ENCODE results near the gene NINJ2.

The NINJ2 gene

GRCh38 chr12:685388-685787 is 22.1 kb upstream of the NINJ2 start:
- peak; percentile 66 for DNase-seq (ENCODE audit: extremely low spot score)
- TF ChIP-seq CTCF (IDR thresholded peaks at IDR 0.05; ENCODE audit: control extremely low read depth, extremely low read depth, low read depth, missing control alignments): no peak
- CTCF ChIA-PET: interaction anchor here (1.0 to 3.6 kb wide), 10 partner anchors 9 to 129 kb away, joined by 3 to 19 read pairs (median 5); partner anchors contain the start of gene WNK1
- POLR2A ChIA-PET: interaction anchor here (0.5 to 1.5 kb wide), 4 partner anchors 11 to 224 kb away, joined by 3 to 6 read pairs (median 3); no protein-coding TSS in a partner anchor

GRCh38 chr12:684416-684815 is 21.2 kb upstream of the NINJ2 start:
- no peak for DNase-seq (ENCODE audit: extremely low spot score)
- CTCF ChIA-PET: interaction anchor here (3.6 kb wide), 1 partner anchor 67 kb away, joined by 19 read pairs; the partner anchor contains the start of gene WNK1
- POLR2A ChIA-PET: no interaction called here
- TF ChIP-seq CTCF (IDR thresholded peaks at IDR 0.05; ENCODE audit: control extremely low read depth, extremely low read depth, low read depth, missing control alignments): no peak

- no peak for TF ChIP-seq CTCF (IDR thresholded peaks at IDR 0.05; ENCODE audit: control extremely low read depth, extremely low read depth, low read depth, missing control alignments)
- ChIA-PET CTCF (interaction anchor here (1.2 kb wide), 2 partner anchors 40 to 68 kb away, joined by 3 read pairs; no protein-coding TSS in a partner anchor), POLR2A (interaction anchor here (0.7 kb wide), 1 partner anchor 70 kb away, joined by 6 read pairs; no protein-coding TSS in a partner anchor)
- DNase-seq (ENCODE audit: extremely low spot score): no peak
Measured at GRCh38 chr12:681568-682256, 18.5 kb upstream of the NINJ2 start.

- no peak for DNase-seq (ENCODE audit: extremely low spot score)
- ChIA-PET POLR2A (no interaction called here), CTCF (interaction anchor here (1.0 to 5.4 kb wide), 4 partner anchors 7 to 109 kb away, joined by 3 to 28 read pairs (median 12); no protein-coding TSS in a partner anchor)
- no peak for TF ChIP-seq CTCF (IDR thresholded peaks at IDR 0.05; ENCODE audit: control extremely low read depth, extremely low read depth, low read depth, missing control alignments)
Measured at GRCh38 chr12:678747-679712, 15.8 kb upstream of the NINJ2 start.

- no peak for DNase-seq (ENCODE audit: extremely low spot score)
- POLR2A ChIA-PET: no interaction called here
- CTCF ChIA-PET: interaction anchor here (0.8 to 5.4 kb wide), 6 partner anchors 8 to 75 kb away, joined by 3 to 28 read pairs (median 10); partner anchors contain the start of gene WNK1
- no peak for TF ChIP-seq CTCF (IDR thresholded peaks at IDR 0.05; ENCODE audit: control extremely low read depth, extremely low read depth, low read depth, missing control alignments)
Measured at GRCh38 chr12:675562-675961, 12.3 kb upstream of the NINJ2 start.

- CTCF ChIA-PET: interaction anchor here (0.8 to 5.4 kb wide), 5 partner anchors 9 to 142 kb away, joined by 3 to 17 read pairs (median 5); no protein-coding TSS in a partner anchor
Measured at GRCh38 chr12:674272-674781, 11.1 kb upstream of the NINJ2 start.

More at GRCh38 chr12:674272-674781, 11.1 kb upstream of the NINJ2 start:
- POLR2A ChIA-PET: interaction anchor here (0.7 to 1.3 kb wide), 3 partner anchors 11 to 77 kb away, joined by 3 to 4 read pairs (median 3); no protein-coding TSS in a partner anchor
- TF ChIP-seq CTCF (IDR thresholded peaks at IDR 0.05; ENCODE audit: control extremely low read depth, extremely low read depth, low read depth, missing control alignments): no peak
- peak; percentile 66 for DNase-seq (ENCODE audit: extremely low spot score)
